Activated CD8-positive, alpha-beta memory T cell treated with anti-CD3 and anti-CD28 coated beads for 24 hours (primary cell): Measurements from ENCODE around the gene TOMM7.
"Not testable (repeated sequence)": the region's sequence is repeated elsewhere in the genome, so short reads cannot be mapped to it uniquely, and the experiment has no call there.

Source experiments
- DNase-seq: peaks from one replicate; pipeline ENCODE4 v3.0.0-alpha.2; 2020

Gene TOMM7

DNA sequence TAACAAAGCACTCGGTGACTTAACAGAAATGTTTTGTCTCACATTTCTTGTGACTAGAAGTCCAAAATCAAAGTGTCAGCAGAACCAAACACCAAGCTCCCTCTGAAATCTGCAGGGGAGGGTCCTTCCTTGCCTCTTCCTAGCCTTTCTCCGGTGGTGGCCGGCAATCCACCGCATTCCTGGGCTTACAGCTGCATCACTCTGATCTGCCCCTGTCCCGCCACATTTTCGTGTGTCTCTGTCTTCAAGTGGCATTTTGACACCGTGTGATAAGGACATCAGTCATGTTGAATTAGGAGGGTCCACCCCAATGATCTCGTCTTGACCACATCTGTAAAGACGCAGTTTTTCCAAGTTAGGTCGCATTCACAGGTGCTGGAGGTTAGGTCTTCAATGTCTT, 30.5 kb upstream of the TOMM7 start:
- DNase-seq, result no peak

DNA sequence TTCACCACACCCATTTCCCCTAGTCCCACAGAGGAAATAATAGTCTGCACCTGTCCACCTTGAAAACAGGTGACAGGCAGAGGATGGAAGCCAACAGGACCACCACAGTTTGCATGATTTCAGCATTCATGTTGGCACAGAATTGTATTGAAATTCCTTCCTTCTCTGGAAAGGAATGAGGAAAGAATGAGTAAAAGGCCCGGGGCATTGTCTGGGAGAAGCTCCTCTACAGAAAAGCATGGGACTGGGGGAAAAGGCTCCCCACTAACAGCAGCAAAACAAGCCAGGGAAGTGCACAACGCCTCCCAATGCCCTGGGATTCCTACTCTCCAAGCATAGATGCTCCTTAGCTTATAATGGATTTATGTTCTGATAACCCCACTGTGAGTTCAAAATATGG, 28.5 kb upstream of the TOMM7 start:
- DNase-seq, result no peak

DNA sequence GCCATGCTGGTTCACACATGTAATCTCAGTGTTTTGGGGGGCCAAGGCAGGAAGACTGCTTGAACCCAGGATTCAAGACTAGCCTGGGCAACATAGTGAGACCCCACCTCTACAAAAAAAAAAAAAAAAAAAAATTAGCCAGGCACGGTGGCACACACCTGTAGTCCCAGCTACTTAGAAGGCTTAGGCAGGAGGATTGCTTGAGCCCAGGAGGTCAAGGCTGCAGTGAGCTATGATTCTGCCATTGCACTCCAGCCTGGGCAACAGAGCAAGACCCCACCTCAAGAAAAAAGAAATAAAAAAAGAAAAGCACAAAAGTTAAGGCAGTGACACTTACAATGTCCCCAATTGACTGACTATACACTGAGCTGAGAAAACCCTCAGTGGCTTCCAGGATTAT, 27.7 kb upstream of the TOMM7 start:
- DNase-seq, result not testable (repeated sequence)

DNA sequence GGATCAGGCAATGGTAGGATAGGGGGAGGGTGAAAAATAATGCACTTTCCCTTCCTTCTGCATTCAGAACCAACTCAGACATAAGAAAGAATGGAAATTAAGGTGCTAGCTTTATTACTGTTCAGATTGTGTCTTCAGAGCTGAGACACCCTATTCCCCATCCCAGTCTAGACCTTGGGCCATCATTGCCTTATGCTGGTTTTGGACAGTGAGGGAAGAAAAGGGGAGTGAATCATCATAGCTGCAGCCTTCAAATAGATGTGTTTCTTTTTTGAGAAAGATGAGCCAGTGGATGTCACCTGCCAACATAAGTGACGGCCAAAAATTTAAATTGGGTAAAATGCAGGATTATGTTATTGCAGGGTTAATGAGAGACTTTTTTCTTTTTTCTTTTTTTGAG, 27.0 kb upstream of the TOMM7 start:
- DNase-seq, result no peak

DNA sequence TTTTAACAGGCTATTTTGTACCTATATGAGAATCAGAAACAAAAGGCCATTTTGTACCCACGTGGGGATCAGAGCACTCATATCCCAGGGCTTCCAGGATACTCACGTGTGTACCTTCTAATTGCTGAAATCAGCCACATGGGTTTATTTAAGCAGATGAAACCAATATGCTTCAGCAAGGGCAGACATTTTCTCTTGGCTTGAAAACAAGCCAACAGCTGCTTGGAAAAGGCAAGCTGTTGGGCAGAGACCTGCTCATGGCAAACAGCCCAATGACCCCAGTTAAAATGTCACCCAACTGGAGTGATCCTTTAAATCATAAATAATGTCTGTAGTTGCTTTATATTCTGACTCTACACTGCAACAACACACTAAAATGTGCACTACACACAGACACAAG, 26.5 kb upstream of the TOMM7 start:
- DNase-seq, result no peak

DNA sequence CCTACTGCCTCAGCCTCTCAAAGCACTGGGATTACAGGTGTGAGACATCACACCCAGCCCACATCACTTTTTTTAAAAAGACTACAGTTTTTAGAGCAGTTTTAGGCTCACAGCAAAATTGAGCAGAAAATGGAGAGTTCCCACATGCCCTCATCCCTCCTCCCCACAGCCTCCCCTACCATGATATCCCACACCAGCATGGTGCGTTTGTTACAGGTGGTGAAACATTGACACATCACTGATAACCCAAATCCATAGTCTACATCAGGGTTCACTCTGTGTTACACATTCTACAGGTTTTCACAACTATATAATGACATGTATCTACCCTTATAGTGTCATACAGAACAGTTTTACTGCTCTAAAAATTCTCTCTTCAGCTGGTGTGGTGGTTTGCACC, 24.3 kb upstream of the TOMM7 start:
- no peak for DNase-seq

DNA sequence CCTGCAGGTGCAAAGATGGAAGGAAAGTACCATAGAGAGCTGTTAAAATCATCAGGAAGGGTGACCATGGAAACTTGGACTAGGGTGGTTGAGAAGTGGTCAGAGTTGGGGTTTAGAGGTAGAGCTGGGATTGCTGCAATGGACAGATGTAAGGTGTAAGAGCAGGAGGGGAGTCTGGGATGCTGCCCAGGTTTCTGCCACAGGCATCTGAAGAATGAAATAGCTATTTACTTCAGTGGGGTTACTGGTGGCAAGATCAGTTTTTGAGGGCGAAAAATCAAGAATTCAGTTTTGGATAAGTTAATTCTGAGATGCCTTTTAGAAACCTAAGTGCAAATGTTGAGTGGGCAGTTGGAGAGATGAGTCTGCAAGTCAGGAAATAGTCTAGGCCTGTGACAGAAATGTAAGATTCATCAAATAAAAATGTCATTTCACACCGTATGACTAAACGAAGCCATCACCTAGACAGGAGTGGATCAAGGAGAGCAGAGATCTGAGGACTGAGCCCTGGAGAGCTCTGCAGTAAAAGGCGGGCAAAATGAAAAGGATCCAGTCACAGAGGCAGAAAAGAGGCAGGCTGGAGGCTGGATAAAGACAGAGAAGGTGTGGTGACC, 22.7 kb upstream of the TOMM7 start:
- DNase-seq, result no peak

DNA sequence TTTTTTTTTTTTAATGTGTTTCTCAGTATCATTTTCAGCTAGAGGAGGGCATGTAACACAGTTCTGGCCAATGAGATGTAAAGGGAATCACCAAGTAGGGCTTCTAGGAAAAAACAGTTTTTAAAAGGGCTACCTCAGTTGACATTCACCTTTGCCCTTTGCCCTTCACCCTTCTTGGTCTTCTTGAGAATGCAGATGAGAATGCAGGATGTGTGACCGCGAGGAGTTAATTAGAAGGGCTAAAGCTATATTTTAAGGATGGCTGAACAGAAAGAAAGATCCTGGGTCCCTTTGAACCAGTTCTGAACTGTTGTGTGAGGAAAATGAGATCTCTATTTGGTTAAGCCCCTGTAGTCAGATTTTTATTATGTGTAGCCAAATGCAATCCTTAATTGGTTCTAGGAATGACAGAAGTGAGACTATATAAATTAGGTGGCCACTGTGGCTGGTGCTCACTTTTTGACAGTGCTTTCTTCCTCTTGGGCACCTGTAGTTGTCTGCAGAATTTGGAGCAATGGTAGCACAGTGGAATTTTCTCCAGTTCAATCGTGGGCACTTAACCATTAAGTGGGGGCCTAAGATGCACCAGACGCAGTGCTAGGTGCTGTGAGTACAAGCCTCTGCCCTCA, 21.1 kb upstream of the TOMM7 start:
- DNase-seq, result no peak

DNA sequence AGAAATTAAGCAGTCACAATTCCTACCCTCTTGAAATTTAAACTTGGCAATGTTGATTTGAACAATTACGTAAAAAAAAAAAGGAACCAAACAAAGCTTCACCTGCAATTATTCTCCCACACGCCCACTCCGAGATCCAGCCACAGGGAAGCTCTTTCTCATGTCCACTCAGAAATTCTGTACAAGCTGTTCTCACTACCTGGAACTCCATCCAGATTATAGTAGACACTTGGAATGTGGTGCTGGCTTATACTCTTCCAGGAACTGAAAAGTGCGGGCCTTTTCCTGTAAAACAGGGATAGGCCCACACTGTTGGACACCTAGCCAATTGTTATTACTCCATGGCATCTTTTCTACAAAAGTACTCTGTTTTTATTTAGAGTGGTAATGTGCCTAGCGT, 20.3 kb upstream of the TOMM7 start:
- no peak for DNase-seq

DNA sequence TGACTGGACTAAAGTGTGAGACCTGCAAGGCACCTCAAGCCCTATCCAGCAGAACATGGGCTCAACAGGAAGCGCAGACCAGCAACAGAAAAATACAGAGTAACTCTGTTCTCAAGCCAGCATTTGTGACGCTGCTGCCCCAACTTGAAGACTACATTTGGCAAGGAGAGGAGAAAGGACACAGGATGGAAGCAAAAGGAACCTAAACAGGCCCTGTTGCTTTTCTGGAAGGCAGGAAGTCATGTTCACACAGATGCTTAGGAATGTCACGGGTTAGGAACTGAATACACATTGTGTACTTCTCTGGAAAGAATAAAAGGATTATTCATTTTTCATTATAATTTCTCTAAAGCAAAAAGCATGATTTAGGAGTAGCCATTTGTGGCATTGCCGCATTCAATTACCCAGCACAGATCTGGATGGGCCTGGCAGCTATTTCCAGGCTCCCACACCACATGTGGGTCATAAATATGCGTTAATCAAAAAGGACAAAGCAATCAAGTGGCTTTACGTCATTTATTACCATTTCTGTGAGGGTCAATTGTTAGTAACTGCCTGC, 19.8 kb upstream of the TOMM7 start:
- no peak for DNase-seq

DNA sequence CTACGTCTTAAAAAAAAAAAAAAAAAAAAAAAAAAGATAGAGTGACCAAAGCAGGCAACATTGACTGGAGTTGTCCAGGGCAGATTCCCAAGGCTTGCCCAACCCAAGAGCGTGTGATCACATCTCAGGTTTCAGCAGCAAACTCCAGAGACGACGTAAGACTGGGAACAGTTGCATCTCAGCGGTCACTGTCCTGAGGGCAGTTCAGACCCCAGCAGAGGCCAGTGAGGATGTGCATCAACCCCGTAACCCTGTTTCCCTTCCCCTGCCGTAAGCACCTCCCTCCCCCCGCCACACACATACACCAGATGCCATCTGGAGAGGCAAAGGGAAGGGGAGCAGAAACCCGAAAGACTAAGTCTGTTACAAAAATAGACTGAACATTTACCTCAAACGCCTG, 19.3 kb upstream of the TOMM7 start:
- no peak for DNase-seq

DNA sequence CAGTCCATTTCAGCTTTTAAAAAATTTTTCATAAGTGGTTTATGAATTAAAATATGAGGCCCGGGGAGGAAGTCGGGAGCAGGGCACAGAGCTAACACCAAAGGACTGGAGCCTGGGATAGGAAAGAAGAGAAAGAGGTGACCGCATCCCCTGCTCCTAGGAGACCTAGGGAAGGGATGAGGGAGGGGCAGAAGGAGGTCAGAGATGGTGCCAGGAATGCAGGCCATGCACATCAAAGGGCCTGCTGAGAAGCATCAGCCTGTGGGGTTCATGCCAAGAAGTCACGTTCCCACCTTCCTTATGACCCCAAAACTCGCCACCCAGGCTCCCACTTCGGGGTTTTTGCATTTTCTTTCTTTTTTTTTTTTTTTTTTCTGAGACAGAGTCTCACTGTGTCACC, 14.7 kb upstream of the TOMM7 start:
- no peak for DNase-seq

DNA sequence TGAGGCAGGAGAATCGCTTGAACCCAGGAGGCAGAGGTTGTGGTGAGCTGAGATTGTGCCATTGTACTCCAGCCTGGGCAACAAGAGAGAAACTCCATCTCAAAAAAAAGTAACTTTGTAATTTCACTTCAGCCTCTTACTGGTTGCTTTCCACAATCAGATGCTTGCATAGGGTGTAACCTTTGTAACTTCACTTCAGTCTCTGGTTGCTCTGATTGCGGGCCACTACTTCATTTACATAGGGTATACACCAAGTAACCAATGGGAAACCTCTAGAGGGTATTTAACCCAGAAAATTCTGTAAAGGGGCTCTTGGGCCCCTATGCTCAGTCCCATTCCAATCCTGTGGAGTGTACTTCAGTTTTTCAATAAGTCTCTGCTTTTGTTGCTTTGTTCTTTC, 13.9 kb upstream of the TOMM7 start:
- not testable (repeated sequence) for DNase-seq

DNA sequence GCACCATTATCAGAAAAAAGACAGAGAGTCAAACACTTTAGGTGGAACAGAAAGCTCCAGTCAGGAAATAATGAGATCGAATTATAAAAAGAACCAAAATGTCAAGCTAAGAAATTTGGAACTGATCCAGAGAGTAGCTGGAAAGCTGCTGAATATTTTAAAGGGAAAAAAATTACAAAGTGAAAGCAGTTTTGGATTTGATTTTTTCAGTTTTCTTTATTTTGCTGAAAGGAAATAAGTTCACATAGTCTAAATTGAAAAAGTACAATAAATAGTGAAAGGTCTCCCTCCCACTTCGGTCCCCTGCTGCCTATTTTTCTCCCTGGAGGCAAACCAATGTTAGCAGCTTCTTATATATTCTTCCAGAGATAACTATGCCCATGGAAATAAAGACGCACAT, 11.3 kb upstream of the TOMM7 start:
- DNase-seq, result no peak

DNA sequence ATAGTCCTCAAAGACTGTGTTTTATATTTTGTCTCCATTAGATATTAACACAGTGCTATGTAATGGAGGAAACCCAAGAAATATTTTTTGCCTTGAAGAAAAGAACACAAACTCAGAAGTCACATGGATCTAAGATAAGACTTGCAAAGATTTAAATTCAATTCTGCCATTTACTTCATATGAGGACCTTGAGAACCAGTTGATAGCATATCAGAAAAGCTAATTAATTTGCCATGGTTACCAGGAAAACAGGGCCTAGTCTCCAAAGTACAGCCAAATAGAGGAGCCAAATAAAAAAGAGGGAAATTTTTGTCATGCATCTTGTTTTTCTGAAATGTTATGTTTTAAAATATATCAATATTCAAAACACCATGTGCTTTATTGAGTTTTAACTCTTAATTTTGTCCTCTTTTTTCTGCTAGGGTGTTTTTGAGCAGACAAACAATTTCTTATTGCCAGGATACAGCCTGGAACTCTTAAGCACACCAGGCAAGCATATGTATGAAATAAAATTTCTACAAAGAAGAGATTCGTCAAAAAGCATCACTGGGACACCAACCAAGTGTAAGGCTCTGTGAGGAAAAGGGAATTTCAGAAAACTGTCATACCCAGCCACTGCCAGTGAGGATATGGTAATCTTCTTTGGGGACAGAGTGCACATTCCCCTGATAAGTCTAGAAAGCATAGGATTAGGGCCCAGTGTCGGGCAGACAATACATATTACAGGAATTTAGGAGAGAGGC, 10.6 kb upstream of the TOMM7 start:
- DNase-seq, result no peak

DNA sequence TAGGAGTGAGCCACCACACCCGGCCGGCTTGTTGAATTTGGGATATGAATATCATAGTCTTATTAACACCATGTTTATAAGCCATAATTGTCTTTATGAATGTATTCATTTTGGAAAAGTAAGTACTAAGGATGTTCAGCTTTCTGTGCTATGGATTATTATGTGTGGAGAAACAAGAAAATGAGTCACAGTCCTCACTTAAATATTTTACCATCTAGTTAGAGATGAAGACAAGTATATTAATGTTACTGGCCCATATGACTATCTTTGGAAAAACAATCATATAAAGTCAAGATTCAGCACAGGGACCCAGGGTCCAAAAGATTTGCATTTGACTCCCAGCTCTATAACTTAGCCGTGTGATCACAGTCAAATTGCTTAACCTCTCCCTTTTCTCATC, 9.8 kb upstream of the TOMM7 start:
- DNase-seq, result no peak

DNA sequence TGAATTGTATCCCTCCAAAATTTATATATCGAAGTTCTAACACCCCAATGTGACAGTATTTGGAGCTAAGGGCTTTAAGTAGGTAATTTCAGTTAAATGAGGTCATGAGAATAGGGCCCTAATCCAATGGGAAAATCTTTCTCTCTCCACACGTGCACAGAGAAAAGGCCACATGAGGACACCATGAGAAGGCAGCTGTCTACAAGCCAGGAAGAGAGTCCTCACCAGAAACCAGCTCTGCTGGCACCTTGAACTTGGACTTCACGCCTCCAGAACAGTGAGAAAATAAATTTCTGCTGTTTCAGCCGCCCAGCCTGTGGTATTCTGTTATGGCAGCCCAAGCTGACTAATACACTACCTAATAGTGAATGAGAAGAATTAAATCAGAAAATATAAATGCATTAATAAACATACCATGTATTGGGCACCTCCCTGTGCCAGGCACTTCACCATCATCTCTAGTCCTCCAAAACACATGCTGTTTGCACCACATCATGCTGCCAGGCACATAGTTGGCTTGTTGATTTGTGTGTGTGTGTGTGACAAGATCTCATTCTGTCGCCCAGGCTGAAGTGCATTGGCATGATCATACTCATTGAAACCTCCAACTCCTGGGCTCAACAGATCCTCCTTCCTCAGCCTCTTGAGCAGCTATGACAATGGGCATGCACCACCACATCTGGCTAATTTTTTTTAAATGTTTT, 9.1 kb upstream of the TOMM7 start:
- no peak for DNase-seq

DNA sequence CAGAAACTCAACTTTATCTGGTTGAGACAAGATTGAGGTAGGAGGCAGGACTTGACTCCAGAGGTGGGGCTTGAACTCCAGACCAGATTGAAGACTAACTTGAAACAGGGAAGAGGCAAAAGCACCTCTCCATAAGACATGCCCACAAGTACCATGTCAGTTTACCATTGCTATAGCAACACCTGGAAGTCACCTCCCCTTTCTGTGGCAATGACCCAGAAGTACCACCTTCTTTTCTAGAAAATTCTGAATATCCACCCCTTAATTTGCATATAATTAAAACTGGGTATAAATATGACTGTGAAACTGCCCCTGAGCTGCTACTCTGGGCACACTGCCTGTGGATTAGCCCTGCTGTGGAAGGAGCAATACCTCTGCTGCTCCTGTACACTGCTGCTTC, 4.9 kb upstream of the TOMM7 start:
- DNase-seq, result no peak

DNA sequence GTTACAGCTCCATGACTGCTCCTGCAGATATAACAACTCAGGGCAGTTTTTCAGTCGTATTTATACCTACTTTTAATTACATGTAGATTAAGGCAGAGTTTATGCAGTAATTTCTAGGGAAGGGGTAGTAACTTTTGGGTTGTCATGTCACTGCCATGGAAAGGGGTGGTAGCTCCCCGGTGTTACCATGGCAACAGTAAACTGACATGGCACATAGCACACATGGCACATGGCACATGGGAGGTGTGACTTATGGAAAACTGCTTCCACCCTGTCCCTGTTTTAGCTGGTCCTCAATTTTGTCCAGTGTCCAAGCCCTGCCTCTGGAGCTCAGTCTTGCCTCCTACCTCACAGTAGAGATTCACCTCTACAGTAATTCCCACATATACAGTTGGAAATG, 3.9 kb upstream of the TOMM7 start:
- no peak for DNase-seq

DNA sequence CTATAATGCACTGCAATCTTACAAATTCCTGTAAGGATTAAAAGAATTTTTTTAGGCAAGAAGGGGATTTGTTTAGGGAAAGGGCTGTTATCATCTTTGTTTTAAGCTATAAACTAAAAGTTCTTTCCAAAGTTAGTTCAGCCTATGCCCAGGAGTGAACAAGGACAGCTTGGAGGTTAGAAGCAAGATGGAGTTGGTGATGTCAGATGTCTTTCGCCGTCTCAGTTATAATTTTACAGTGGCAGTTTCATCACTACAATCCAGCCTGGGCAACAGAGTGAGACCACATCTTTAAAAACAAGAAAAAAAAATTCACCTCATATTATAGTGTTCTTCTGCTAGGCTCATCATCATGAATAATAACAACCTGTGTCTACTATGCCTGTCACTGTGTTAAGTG, 2.1 kb upstream of the TOMM7 start:
- no peak for DNase-seq

DNA sequence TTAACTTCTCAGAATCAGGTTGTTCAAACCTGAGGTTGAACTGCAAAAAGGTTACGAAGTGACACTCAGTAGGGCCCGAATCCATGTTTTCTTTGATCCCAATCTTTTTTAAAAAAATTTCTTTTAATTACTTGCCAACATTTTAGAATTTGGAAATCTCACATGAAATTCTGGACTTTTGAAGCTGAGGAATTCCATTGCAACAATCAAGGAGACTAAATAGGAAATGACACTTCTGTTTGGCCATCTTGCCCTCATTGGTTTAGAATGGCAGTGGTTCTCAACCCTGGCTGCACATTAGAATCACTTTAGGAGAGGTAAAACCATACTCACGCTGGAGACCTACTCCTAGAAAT, 471 bp upstream of the TOMM7 start:
- DNase-seq, result no peak

DNA sequence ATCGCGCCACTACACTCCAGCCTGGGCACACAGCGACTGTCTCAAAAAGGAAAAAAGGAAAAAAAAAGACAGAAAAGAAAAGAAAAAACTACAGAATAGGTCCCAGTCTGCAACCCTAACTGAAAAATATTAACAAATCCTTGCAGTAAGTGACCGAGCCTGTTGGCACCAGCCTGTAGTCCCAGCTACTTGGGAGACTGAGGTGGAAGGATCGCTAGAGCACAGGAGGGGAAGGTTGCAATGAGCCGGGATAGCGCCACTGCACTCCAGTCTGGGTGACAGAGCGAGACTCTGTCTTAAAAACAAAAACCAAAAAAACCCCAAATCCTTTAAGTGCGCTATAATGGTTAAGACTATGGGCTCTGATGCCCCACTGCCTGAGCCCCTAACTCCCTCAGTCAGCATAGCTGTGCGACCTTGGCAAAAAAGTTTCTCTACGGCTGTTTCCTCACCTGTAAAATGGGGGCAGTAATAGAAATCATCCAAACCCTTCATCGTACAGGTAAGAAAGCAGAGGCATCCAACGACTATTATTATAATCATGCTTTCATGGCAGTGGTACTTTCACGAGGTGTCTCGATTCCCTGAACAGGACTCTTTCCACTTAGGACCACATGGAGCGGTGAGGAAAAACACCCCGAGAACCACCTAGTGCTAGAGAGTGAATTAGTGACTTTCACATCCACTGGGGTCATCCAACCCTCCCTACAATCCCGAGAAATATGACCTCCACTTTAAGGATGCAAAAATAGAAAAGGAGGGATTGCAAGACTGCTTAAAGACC, 755 bp downstream of the TOMM7 start:
- DNase-seq, result peak; percentile 59

DNA sequence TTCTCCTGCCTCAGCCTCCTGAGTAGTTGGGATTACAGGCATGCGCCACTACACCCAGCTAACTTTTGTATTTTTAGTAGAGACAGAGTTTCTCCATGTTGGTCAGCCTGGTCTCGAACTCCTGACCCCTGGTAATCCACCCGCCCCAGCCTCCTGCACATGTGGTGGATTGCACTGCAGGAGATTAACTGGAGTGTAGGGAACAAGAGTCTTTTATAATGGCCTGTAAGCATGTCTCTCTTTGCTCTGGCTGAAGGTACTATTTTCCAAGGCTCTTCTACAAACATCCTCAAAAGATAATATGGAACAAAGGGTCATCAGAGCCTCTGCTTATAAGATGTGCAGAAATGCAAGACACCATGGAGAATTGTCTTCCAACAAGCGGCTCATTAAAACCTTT, 3.2 kb downstream of the TOMM7 start:
- DNase-seq, result no peak
